Neural crest cell (in vitro differentiated cells): ENCODE measurements around the gene INA. TPM values are rescaled to one million over a fixed set of nuclear protein-coding genes. Genes with fewer than 3 reads are reported as not detected.

Experiments
- DNase-seq: peaks from one replicate; pipeline ENCODE4 v3.0.0; 2021; ENCODE audit warnings: low read depth, mixed read lengths, low spot score
- H3K27ac Mint-ChIP-seq: one replicate; pipeline ENCODE4 v1.8.0; 2021; ENCODE audit warnings: mild to moderate bottlenecking, mixed read lengths; ENCODE audit not compliant: unreplicated experiment
- H3K27me3 Mint-ChIP-seq: 2 replicates; pipeline ENCODE4 v1.8.0; 2021; ENCODE audit warnings: low read depth, mild to moderate bottlenecking, mixed read lengths
- H3K36me3 Mint-ChIP-seq: 2 replicates; pipeline ENCODE4 v1.8.0; 2021; ENCODE audit warnings: low read depth, mild to moderate bottlenecking, mixed read lengths
- H3K4me1 Mint-ChIP-seq: 2 replicates; pipeline ENCODE4 v1.8.0; 2021; ENCODE audit warnings: mixed read lengths
- H3K4me3 Mint-ChIP-seq: one replicate; pipeline ENCODE4 v1.8.0; 2021; ENCODE audit warnings: mild to moderate bottlenecking, mixed read lengths
- H3K9me3 Mint-ChIP-seq: 2 replicates; pipeline ENCODE4 v1.8.0; 2021; ENCODE audit warnings: mixed read lengths
- CTCF ChIP-seq: fragments of 200-600 bp; sonication (generic); conservative IDR thresholded peaks from 2 replicates; pipeline ENCODE4 v1.5.0; 2021; ENCODE audit warnings: antibody characterized with exemption, mild to moderate bottlenecking
- total RNA-seq: library from RNA; stranded (reverse); gene quantifications from 2 replicates; pipeline ENCODE4 v1.2.1, GENCODE V29; 2021

The INA gene
- total RNA-seq, 1 donor from 2014 or later, result 39.7 TPM

GRCh38 chr10:103295374-103296015 is 18.6 kb downstream of the INA start:
- Mint-ChIP-seq H3K4me3 (no peak overlapping the region), H3K27ac (no peak overlapping the region), H3K27me3 (no peaks in the 10 kb centered on the region), H3K36me3 (no peaks in the 10 kb centered on the region), H3K4me1 (no peaks in the 10 kb centered on the region), H3K9me3 (no peaks in the 10 kb centered on the region)
- DNase-seq, result no peak
- TF ChIP-seq CTCF, result no peak

- TF ChIP-seq CTCF, result no peak
- Mint-ChIP-seq H3K9me3 (no peaks in the 10 kb centered on the region), H3K27me3 (no peaks in the 10 kb centered on the region), H3K36me3 (peaks cover 22% of the 10 kb centered on the region), H3K4me1 (no peaks in the 10 kb centered on the region), H3K4me3 (no peak overlapping the region), H3K27ac (no peak overlapping the region)
- DNase-seq, result no peak
These were observed 30.7 kb downstream of the INA start for GRCh38 chr10:103307594-103307993.

GRCh38 chr10:103310197-103310596 is 33.3 kb downstream of the INA start:
- no peaks in the 10 kb centered on the region for H3K4me1 Mint-ChIP-seq
- no peak overlapping the region for H3K27ac Mint-ChIP-seq
- no peak overlapping the region for H3K4me3 Mint-ChIP-seq
- TF ChIP-seq CTCF, result no peak
- peaks cover 25% of the 10 kb centered on the region for H3K36me3 Mint-ChIP-seq
- no peaks in the 10 kb centered on the region for H3K27me3 Mint-ChIP-seq
- DNase-seq, result no peak
- H3K9me3 Mint-ChIP-seq, result no peaks in the 10 kb centered on the region

GRCh38 chr10:103316087-103316486 is 39.1 kb downstream of the INA start:
- Mint-ChIP-seq H3K4me1 (no peaks in the 10 kb centered on the region), H3K36me3 (peaks cover 13% of the 10 kb centered on the region), H3K4me3 (no peak overlapping the region), H3K27ac (no peak overlapping the region), H3K27me3 (no peaks in the 10 kb centered on the region), H3K9me3 (no peaks in the 10 kb centered on the region)
- DNase-seq, result no peak
- TF ChIP-seq CTCF, result no peak

- Mint-ChIP-seq H3K4me3 (no peak overlapping the region), H3K4me1 (no peaks in the 10 kb centered on the region), H3K27ac (no peak overlapping the region), H3K27me3 (no peaks in the 10 kb centered on the region), H3K9me3 (no peaks in the 10 kb centered on the region), H3K36me3 (peaks cover 6% of the 10 kb centered on the region)
- DNase-seq, result no peak
- no peak for TF ChIP-seq CTCF
These were observed 51.0 kb downstream of the INA start for GRCh38 chr10:103327906-103328305.
